Ramos (cell line): ENCODE data around the gene CCDC112.

Source experiments
- in situ Hi-C: fragments of 300-500 bp; cut with MboI; formaldehyde crosslinking; loops from one replicate; pipeline ENCODE4 v1.14.3; 2022; ENCODE audit warnings: low sequenced_read_pairs; ENCODE audit not compliant: unreplicated experiment

CCDC112 gene

GRCh38 chr5:115265220-115265619 lies 31.2 kb downstream of the CCDC112 start:
- in situ Hi-C loops, result no loop called here

- in situ Hi-C loops, result no loop called here
Measured at GRCh38 chr5:115264786-115265185, 31.7 kb downstream of the CCDC112 start.

GRCh38 chr5:115263078-115263380 lies 33.4 kb downstream of the CCDC112 start:
- in situ Hi-C loops, result no loop called here

GRCh38 chr5:115262321-115263077 lies 34.0 kb downstream of the CCDC112 start, which contains the start of gene PGGT1B:
PGGT1B (minus strand) TSS chr5:115262877; CDS start chr5:115262851, 26 bp downstream.
- in situ Hi-C loops, result no loop called here

- in situ Hi-C loops, result no loop called here
Measured at GRCh38 chr5:115262011-115262320, 34.5 kb downstream of the CCDC112 start.

- in situ Hi-C loops, result no loop called here
Measured at GRCh38 chr5:115260248-115260647, 36.2 kb downstream of the CCDC112 start.

- in situ Hi-C loops, result no loop called here
Measured at GRCh38 chr5:115257981-115258380, 38.5 kb downstream of the CCDC112 start.

- in situ Hi-C loops, result loop anchor here (10.0 kb wide), 1 partner anchor 155 kb away; no protein-coding TSS in a partner anchor
Measured at GRCh38 chr5:115249379-115249778, 47.1 kb downstream of the CCDC112 start.

- in situ Hi-C loops, result loop anchor here (10.0 kb wide), 1 partner anchor 152 kb away; no protein-coding TSS in a partner anchor
Measured at GRCh38 chr5:115246361-115246991, 50.0 kb downstream of the CCDC112 start.

GRCh38 chr5:115243412-115243811 lies 53.0 kb downstream of the CCDC112 start:
- in situ Hi-C loops, result loop anchor here (10.0 kb wide), 1 partner anchor 149 kb away; no protein-coding TSS in a partner anchor

GRCh38 chr5:115241881-115242642 lies 54.4 kb downstream of the CCDC112 start:
- in situ Hi-C loops, result loop anchor here (10.0 kb wide), 1 partner anchor 147 kb away; no protein-coding TSS in a partner anchor

- in situ Hi-C loops, result no loop called here
Measured at GRCh38 chr5:115237066-115237465, 59.4 kb downstream of the CCDC112 start.

- in situ Hi-C loops, result no loop called here
Measured at GRCh38 chr5:115236599-115236998, 59.9 kb downstream of the CCDC112 start.

GRCh38 chr5:115231598-115231997 lies 64.9 kb downstream of the CCDC112 start:
- in situ Hi-C loops, result no loop called here

- in situ Hi-C loops, result no loop called here
Measured at GRCh38 chr5:115229606-115230005, 66.8 kb downstream of the CCDC112 start.

- in situ Hi-C loops, result no loop called here
Measured at GRCh38 chr5:115227281-115227680, 69.2 kb downstream of the CCDC112 start.
